Measurements from ENCODE around the gene FBXO21.
"Not testable (repeated sequence)": the region's sequence is repeated elsewhere in the genome, so short reads cannot be mapped to it uniquely, and the experiment has no call there.

FBXO21 gene

GRCh38 chr12:117101953-117102799 is 88.1 kb downstream of the FBXO21 start:
- no peak for DNase-seq (ENCODE audit: low spot score)

DNA sequence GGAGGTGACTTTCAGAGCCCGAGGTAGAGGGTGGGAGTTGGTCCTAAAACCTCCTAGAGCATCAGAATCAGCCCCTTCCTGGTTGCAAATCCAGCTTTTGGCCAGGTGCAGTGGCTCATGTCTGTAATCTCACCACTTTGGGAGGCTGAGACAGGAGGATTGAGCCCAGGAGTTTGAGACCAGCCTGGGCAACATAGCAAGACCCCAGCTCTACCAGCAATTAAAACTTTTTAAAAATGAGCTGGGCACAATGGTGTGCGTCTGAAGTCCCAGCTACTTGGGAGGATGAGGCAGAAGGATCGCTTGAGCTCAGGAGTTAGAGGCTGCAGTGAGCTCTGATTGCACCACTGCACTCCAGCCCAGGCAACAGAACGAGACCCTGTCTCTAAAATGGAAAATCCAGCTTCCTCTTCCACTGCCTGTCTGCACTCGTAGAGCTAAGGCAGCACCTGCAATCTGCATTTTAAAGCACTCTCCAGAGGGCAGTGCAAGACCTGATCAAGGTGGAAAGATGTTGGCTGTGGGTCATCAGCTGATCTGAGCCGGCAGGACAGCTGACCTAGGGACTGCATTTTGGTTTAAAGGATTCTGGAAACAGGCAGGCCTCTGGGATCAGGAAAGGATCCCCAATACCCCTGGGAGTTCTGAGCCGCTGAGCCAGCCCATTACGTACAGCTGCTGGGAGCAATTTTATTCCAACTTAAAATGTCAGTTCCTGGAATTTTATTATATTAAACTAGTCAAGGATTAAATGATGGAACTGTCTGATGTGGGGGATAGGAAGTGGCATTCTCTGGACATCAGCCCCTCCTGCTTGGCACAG is 89.2 kb downstream of the FBXO21 start:
- no peak for DNase-seq (ENCODE audit: low spot score)

DNA sequence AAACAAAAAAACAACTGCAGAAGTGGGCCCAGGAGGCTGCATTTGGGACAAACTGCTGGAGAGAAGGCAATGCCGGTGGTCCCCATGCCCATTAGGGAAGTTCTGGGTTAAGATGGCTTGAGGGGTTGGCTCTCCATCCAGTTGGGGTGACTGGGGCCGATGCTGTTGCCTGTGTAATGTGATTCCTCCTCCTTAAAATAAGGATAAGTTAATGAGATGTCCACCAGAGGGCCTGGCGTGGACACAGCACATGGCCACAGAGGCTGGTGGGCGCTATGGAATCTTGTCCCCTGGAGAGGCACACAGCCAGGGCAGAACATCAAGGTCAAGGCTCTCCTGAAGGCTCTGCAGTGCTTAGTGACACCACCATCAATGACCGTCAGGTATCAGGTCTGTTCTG is 90.0 kb downstream of the FBXO21 start:
- no peak for DNase-seq (ENCODE audit: low spot score)

DNA sequence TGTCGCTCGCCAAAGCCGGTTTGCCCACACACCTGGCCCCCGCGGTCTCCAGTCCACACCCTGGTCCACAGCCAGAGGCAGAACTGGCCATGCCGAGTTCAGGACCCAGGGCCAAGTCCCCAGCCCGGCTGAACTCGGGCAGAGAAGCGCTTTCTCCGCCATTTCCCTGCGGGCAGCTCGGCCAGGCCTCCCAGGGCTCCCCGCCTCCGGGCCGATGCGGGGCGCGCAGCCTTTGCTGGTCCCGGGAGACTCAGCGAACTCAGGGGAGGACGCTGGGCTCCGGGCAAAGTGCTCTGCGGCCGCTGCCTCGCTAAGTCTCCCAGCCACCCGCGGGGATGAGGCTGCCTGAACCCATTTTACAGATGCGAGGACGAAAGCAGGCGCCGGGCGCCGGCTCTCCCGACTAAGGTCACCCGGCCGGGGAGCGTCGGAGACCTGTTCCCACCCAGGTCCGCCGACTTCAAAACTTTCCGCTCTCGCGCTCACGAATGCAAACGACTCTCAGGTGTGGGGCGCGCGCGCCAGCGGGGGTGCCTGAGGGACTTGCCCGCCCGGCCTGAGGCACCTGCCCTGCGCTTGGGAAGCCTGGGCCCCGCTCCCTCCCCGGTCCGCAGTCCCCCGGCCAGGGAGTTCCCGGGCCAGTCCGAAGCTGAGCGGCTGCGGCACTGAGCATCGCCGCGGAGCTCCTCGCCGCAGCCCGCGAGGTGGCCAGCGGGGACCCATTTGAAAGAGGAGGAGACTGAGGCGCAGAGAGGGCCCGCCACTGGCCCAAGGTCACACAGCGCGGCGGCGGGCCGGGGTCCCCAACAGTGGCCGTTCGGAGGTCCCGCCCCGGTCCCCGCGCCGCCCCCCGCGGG is 91.7 kb downstream of the FBXO21 start:
- DNase-seq (ENCODE audit: low spot score): peak; percentile 34

- DNase-seq (ENCODE audit: low spot score): peak; percentile 16
Measured at GRCh38 chr12:117098024-117098360, 92.3 kb downstream of the FBXO21 start.

DNA sequence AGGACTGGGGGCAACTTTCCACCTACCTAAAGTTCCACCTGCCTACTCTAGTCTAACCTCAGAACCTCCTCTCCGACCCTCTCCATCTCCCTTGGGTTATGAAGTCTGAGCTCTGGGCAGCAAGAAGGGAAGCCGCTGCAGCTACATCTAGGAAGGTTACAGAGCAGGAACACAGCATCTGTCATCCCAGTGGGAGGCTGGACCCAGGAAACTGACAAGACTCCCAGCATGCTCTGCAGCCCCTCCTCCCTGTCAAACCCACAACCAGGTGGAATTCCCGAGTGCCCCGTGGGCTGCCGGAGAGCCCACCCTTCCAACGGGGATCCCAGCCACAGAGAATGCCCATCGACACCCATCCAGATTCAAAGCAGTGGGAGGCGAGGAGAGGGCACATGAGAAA is 93.1 kb downstream of the FBXO21 start:
- DNase-seq (ENCODE audit: low spot score): no peak

- DNase-seq (ENCODE audit: low spot score): no peak
Measured at GRCh38 chr12:117096501-117097042, 93.7 kb downstream of the FBXO21 start.

GRCh38 chr12:117095191-117095590 is 95.1 kb downstream of the FBXO21 start:
- DNase-seq (ENCODE audit: low spot score): not testable (repeated sequence)

DNA sequence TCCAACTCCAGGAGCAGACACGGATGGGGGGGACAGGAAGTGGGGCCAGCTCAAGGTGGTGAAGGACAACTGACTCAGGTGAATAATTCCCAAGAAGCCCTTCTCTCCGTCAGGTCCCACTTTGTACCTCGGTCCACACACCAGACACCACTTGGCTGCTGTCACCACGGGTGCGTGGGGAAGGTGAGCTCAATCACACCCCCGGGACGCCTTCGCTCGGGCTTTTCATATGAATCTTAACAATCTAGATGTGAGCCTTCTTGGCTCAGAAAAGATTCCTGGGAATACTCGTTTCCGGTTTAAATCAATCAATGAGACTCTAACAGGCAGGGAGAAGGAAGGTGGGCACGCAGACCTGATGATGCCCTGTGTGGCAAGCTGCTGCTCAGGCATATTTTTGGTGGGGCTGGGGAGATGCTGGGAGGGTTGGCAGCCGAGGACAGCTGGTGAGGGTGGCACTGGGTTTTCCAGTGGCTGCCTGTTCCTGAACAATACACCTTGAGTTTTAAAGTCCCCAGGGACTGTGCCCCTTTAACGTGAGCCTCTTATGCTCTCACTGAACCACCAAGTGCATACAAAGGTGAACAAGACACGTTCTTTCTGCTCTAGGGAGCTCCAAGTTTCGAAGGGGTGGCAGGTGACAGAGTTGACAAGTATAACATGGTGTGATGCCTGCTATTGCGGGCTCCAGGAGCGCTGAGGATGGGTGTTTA is 96.2 kb downstream of the FBXO21 start:
- DNase-seq (ENCODE audit: low spot score): no peak

DNA sequence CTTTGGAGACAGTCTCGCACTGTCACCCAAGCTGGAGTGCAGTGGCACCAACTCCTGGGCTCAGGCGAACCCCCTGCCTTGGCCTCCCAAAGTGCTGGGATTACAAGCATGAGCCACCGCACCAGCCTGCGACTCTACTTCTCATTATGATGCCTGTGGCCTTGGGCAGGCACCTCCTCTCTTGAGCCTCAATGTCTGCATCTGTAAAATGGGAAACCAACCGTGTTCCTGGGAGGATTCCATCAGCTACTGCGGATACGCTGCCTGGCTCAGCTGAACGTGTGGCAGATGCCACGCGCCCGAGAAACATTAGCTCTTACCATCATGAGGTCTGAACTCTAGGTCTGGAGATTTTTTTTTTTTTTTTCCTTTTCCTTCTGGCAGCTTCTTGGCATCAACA is 96.8 kb downstream of the FBXO21 start:
- DNase-seq (ENCODE audit: low spot score): no peak

DNA sequence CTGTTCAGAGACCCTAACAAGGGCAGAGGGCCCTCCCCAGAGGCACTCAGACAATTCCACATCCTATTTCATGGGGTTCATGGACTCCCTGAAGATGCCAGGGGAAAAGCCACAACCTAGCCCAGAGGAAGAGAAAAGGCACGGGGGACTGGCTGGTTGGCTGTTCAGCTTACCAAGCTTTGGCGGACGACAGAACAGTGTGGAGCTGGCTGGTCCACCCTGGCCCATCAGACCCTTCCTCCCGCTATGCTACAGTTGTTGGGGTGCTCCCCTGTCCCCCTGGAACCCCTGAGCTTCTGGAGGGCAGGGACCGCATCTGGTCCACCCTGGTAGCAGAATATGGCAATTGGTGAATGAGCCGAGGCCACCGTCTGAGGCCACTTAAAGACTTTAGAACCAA is 97.4 kb downstream of the FBXO21 start:
- DNase-seq (ENCODE audit: low spot score): no peak

DNA sequence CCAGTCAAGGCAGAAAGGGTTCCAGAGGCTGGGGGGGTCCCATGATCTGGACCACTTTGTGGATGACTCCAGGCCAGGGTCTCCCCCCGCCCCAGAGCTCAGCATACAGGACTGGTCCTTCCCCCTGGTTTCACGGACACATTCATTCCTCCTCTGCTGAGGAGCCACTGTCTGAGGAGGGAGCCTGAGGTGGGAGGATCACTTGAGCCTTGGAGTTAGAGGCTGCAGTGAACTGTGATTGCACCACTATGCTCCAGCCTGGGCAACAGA is 97.8 kb downstream of the FBXO21 start:
- no peak for DNase-seq (ENCODE audit: low spot score)

Measured in activated CD4-positive, alpha-beta T cell treated with anti-CD3 and anti-CD28 coated beads, Interleukin-2, Interleukin-4, amounts not matched to agents 100 ng/mL and 50 ng/mL, durations not matched to agents 16 hours and 8 hours (primary cell).